Measurements from ENCODE around the gene EIF3C.
A peak's percentile ranks its signal among the peaks of the same experiment; 100 is the strongest.
"Not testable (repeated sequence)": the region's sequence is repeated elsewhere in the genome, so short reads cannot be mapped to it uniquely, and the experiment has no call there.

Gene EIF3C

GRCh38 chr16:28740631-28741030 lies 29.4 kb downstream of the EIF3C start:
- not testable (repeated sequence) for H2BK12ac ChIP-seq (ENCODE audit: low read length); H3K4me3 ChIP-seq (ENCODE audit: low read depth, low read length); H2AFZ ChIP-seq (ENCODE audit: insufficient read depth, low read length, poor library complexity); H2BK120ac ChIP-seq (ENCODE audit: insufficient read depth, low read length, poor library complexity); H3K4ac ChIP-seq (ENCODE audit: low read depth, low read length); H4K12ac ChIP-seq (ENCODE audit: low read depth, low read length); H3K9ac ChIP-seq (ENCODE audit: low read length); H3K4me2 ChIP-seq (ENCODE audit: low read length); H3K9me3 ChIP-seq (ENCODE audit: insufficient read depth, low read depth, low read length); H3K14ac ChIP-seq (ENCODE audit: low read length); H4K8ac ChIP-seq (ENCODE audit: low read depth, low read length); H2BK5ac ChIP-seq (ENCODE audit: low read depth, low read length, poor library complexity); H3K4me1 ChIP-seq (ENCODE audit: control insufficient read depth in 1 of 2, insufficient read depth in 2 of 2, low read length in 2 of 2); H3K18ac ChIP-seq (ENCODE audit: low read length); H3K23ac ChIP-seq (ENCODE audit: low read length); H3K36me3 ChIP-seq (ENCODE audit: control insufficient read depth in 1 of 2, insufficient read depth in 2 of 2, low read length in 2 of 2); H3K27ac ChIP-seq (ENCODE audit: low read depth, low read length); H3K79me2 ChIP-seq (ENCODE audit: control insufficient read depth, insufficient read depth, low read length, poor library complexity); DNase-seq; H3K27me3 ChIP-seq (ENCODE audit: insufficient read depth, low read length); H3K79me1 ChIP-seq (ENCODE audit: low read length); H2AK5ac ChIP-seq (ENCODE audit: low read length); H4K91ac ChIP-seq (ENCODE audit: low read depth, low read length)
- no CpG with 5 or more reads among the region's 27 CpGs for WGBS (ENCODE audit: extremely low coverage, insufficient coverage, insufficient read length)

- not testable (repeated sequence) for H2BK5ac ChIP-seq (ENCODE audit: low read depth, low read length, poor library complexity); H3K9ac ChIP-seq (ENCODE audit: low read length); H4K91ac ChIP-seq (ENCODE audit: low read depth, low read length); H3K27ac ChIP-seq (ENCODE audit: low read depth, low read length); H3K9me3 ChIP-seq (ENCODE audit: insufficient read depth, low read depth, low read length); H3K4me1 ChIP-seq (ENCODE audit: control insufficient read depth in 1 of 2, insufficient read depth in 2 of 2, low read length in 2 of 2); DNase-seq; H4K8ac ChIP-seq (ENCODE audit: low read depth, low read length); H3K36me3 ChIP-seq (ENCODE audit: control insufficient read depth in 1 of 2, insufficient read depth in 2 of 2, low read length in 2 of 2); H3K79me2 ChIP-seq (ENCODE audit: control insufficient read depth, insufficient read depth, low read length, poor library complexity); H2BK120ac ChIP-seq (ENCODE audit: insufficient read depth, low read length, poor library complexity); H3K4ac ChIP-seq (ENCODE audit: low read depth, low read length); H3K14ac ChIP-seq (ENCODE audit: low read length); H2AK5ac ChIP-seq (ENCODE audit: low read length); H3K27me3 ChIP-seq (ENCODE audit: insufficient read depth, low read length); H2AFZ ChIP-seq (ENCODE audit: insufficient read depth, low read length, poor library complexity); H4K12ac ChIP-seq (ENCODE audit: low read depth, low read length); H3K79me1 ChIP-seq (ENCODE audit: low read length); H3K18ac ChIP-seq (ENCODE audit: low read length); H2BK12ac ChIP-seq (ENCODE audit: low read length); H3K4me3 ChIP-seq (ENCODE audit: low read depth, low read length); H3K4me2 ChIP-seq (ENCODE audit: low read length); H3K23ac ChIP-seq (ENCODE audit: low read length)
- no CpG with 5 or more reads among the region's 9 CpGs for WGBS (ENCODE audit: extremely low coverage, insufficient coverage, insufficient read length)
Measured at GRCh38 chr16:28741295-28741694, 30.0 kb downstream of the EIF3C start.

- not testable (repeated sequence) for H4K91ac ChIP-seq (ENCODE audit: low read depth, low read length); H4K8ac ChIP-seq (ENCODE audit: low read depth, low read length); H3K4me2 ChIP-seq (ENCODE audit: low read length); H3K27me3 ChIP-seq (ENCODE audit: insufficient read depth, low read length); H3K36me3 ChIP-seq (ENCODE audit: control insufficient read depth in 1 of 2, insufficient read depth in 2 of 2, low read length in 2 of 2); H3K4ac ChIP-seq (ENCODE audit: low read depth, low read length); H4K12ac ChIP-seq (ENCODE audit: low read depth, low read length); H3K14ac ChIP-seq (ENCODE audit: low read length); H3K79me1 ChIP-seq (ENCODE audit: low read length); H3K9ac ChIP-seq (ENCODE audit: low read length); H3K4me1 ChIP-seq (ENCODE audit: control insufficient read depth in 1 of 2, insufficient read depth in 2 of 2, low read length in 2 of 2); H2BK12ac ChIP-seq (ENCODE audit: low read length); H2BK5ac ChIP-seq (ENCODE audit: low read depth, low read length, poor library complexity); H3K79me2 ChIP-seq (ENCODE audit: control insufficient read depth, insufficient read depth, low read length, poor library complexity); H3K4me3 ChIP-seq (ENCODE audit: low read depth, low read length); H3K27ac ChIP-seq (ENCODE audit: low read depth, low read length); DNase-seq; H3K9me3 ChIP-seq (ENCODE audit: insufficient read depth, low read depth, low read length); H2AK5ac ChIP-seq (ENCODE audit: low read length); H3K23ac ChIP-seq (ENCODE audit: low read length); H2AFZ ChIP-seq (ENCODE audit: insufficient read depth, low read length, poor library complexity); H2BK120ac ChIP-seq (ENCODE audit: insufficient read depth, low read length, poor library complexity); H3K18ac ChIP-seq (ENCODE audit: low read length)
- WGBS (ENCODE audit: extremely low coverage, insufficient coverage, insufficient read length) = no CpG with 5 or more reads among the region's 62 CpGs
Measured at GRCh38 chr16:28746618-28747350, 35.5 kb downstream of the EIF3C start.

GRCh38 chr16:28749997-28750465 lies 38.8 kb downstream of the EIF3C start:
- H3K4ac ChIP-seq (ENCODE audit: low read depth, low read length); H2BK120ac ChIP-seq (ENCODE audit: insufficient read depth, low read length, poor library complexity); H4K91ac ChIP-seq (ENCODE audit: low read depth, low read length); H3K14ac ChIP-seq (ENCODE audit: low read length); H3K79me1 ChIP-seq (ENCODE audit: low read length); H3K27ac ChIP-seq (ENCODE audit: low read depth, low read length); H3K23ac ChIP-seq (ENCODE audit: low read length); H2BK12ac ChIP-seq (ENCODE audit: low read length); H4K12ac ChIP-seq (ENCODE audit: low read depth, low read length); DNase-seq; H2AK5ac ChIP-seq (ENCODE audit: low read length); H3K9me3 ChIP-seq (ENCODE audit: insufficient read depth, low read depth, low read length); H3K79me2 ChIP-seq (ENCODE audit: control insufficient read depth, insufficient read depth, low read length, poor library complexity); H3K27me3 ChIP-seq (ENCODE audit: insufficient read depth, low read length); H2AFZ ChIP-seq (ENCODE audit: insufficient read depth, low read length, poor library complexity); H3K4me3 ChIP-seq (ENCODE audit: low read depth, low read length); H3K36me3 ChIP-seq (ENCODE audit: control insufficient read depth in 1 of 2, insufficient read depth in 2 of 2, low read length in 2 of 2); H3K4me1 ChIP-seq (ENCODE audit: control insufficient read depth in 1 of 2, insufficient read depth in 2 of 2, low read length in 2 of 2); H2BK5ac ChIP-seq (ENCODE audit: low read depth, low read length, poor library complexity); H4K8ac ChIP-seq (ENCODE audit: low read depth, low read length); H3K9ac ChIP-seq (ENCODE audit: low read length); H3K18ac ChIP-seq (ENCODE audit: low read length): not testable (repeated sequence)
- no CpG with 5 or more reads among the region's 33 CpGs for whole genome bisulfite sequencing (ENCODE audit: extremely low coverage, insufficient coverage, insufficient read length)
- peak overlapping the region; percentile 36 for H3K4me2 ChIP-seq (ENCODE audit: low read length)
